IPS DF 4.7 (cell line): Measurements from ENCODE around the gene ARHGEF11.

ENCODE experiments used
- DNase-seq: peaks from one replicate; pipeline ENCODE4 v3.0.0-alpha.2; 2013; ENCODE audit warnings: low spot score; ENCODE audit errors: extremely low read depth

ARHGEF11 gene

DNA sequence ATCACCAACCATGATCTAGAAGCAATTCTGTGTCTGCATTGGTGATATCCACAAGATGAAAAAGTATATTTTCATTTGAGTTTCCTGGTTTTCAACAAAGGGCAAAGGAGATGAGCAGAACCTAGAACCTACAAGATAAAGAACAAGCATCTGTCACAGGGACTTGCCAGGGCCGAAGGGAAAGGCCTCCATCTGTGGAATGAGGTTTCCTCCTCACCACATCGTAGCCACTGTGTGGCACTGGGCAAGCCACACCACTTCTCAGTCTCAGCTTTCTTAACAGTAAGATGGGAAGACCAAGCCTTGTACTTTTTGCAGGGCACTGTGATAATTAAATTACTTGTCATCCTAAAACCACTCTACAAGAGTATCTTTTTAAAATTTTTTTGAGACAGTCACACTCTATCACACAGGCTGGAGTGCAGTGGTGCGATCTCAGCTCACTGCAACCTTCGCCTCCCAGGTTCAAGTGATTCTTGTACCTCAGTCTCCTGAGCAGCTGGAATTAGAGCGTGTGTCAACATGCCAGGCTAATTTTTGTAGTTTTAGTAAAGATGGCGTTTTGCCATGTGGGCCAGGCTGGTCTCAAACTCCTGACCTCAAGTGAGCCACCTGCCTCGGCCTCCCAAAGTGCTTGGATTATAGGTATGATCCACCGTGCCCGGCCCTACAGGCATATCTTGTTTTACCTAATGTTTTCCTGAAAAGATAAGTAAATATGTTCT, 45.8 kb downstream of the ARHGEF11 start:
- no peak for DNase-seq

GRCh38 chr1:156998840-156999500, 46.6 kb downstream of the ARHGEF11 start:
- DNase-seq: no peak

DNA sequence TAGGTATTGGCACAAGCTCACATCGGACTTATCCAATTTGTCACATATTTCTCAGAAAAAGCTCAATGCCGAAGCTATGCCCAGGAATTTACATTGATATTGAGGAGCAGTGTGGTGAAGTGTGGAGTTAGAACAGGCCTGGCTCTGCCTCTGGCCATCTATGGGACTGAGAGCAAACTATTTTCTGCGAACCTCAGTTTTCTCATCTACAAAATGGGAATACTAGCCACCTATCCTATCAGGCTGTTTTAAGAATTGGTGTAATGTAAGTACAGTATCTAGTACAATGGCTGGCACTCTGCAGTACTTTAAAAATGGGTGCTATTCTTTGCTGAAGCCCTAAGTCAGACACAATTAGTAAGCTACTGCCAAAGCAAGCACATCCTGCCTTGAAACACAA, 47.2 kb downstream of the ARHGEF11 start:
- no peak for DNase-seq

DNA sequence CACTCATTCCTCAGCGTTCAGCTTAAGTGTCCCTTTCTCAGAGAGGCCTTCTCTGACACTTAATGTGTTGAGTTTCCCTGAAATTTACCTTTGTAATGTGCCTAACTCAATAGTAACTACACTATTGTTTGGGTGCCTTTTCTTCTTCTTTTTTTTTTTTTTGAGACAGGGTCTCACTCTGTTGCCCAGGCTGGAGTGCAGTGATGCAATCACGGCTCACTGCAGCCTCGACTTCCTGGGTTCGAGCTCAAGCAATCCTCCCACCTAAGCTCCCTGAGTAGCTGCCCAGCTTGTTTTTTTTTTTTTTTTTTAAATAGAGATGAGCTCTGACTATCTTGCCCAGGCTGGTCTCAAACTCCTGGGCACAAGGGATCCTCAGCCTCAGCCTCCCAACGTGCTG, 50.1 kb downstream of the ARHGEF11 start:
- no peak for DNase-seq

- no peak for DNase-seq
Measured at GRCh38 chr1:156994277-156994676, 51.3 kb downstream of the ARHGEF11 start.

DNA sequence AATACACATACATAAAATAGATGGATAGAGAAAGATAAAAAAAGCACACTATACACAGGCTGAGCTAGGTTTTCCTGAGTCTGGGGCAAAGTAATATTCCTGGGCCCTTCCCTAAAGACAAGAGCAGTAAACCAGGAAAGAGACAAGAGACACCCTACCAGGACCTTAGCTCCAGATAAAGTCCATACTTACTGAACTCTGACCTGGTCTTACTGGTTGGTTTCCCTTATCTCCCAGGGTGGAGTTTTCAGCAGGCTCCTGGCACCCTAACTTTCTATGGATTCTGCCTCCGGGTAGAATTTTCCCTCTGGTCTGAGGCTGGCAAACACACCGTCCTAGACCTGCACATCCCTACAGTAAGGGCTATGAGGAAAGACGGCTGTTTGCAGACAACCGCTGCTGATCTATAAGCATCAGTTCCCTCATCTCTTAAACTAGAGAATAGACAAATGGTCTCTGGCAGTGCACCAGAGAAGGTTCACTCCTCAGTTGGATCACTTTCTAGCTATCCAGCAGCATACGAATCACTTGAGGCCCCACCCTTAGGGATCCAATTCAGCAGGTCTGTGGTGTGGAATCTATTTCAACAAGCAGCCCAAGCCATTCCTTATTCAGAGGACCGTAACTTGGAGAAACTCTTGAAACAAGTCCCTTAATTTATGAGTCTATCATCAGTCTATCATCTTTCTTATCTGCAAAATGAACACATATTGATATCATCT, 52.0 kb downstream of the ARHGEF11 start:
- no peak for DNase-seq

DNA sequence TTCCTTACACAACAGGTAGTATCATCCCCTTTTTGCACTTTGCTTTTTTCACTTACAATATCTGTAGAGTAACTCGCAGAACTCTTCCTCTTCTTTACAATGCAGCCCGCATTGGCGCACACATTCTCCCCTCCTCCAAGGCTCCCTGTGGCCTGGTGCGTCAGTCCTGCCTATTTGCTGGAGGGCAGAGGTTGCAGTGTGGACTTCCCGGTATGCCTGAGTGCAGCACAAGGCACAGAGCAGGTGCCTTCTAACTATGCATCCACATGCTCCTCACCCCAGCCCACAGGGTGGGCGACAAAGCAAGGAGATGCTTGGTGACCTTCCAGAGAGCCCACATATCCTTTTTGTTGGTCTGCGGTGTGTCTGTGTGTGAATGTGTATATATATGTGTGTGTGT, 53.3 kb downstream of the ARHGEF11 start:
- DNase-seq: no peak

GRCh38 chr1:156987715-156988114, 57.8 kb downstream of the ARHGEF11 start:
- DNase-seq: no peak

GRCh38 chr1:156980551-156980950, 65.0 kb downstream of the ARHGEF11 start:
- DNase-seq: no peak

GRCh38 chr1:156975084-156975483, 70.5 kb downstream of the ARHGEF11 start:
- no peak for DNase-seq

- DNase-seq: no peak
Measured at GRCh38 chr1:156973417-156973816, 72.1 kb downstream of the ARHGEF11 start.

DNA sequence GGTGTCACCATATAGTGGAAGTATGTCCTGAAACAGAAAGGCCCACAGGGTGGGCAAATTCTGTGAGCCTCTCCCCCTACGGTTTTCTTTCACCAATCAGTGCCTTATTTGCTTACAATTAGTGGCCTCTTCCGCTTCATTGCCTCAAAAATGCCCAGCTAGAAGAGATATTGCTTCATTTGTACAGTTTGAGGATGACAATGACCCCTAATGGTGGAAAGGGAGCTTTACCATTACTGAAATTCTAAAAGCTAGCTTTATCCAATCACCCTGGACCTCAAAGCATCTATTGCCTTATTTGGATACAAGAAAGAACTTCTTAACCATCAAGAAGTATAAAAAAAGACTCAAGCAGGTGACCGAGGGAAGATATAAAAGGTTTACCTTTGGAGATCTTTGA, 75.5 kb downstream of the ARHGEF11 start:
- DNase-seq: no peak

DNA sequence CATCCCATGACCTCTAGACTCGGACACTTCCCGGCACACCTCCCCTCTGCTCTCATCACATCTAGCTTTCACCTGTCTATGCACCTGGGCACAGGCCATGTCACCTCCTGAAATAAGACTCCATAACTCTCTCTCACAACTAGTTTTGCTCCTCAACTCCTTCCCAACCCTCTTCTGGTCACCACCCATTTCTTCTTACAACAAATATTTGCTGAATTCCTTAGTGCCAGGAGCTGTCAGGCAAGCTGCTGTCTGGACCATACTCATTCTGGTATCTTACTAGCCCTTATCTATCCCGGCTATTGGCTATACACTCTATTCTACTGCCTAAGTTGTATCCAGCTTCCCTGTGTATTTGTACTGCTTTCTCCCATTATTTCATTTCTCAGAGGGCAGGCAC, 76.0 kb downstream of the ARHGEF11 start:
- DNase-seq: no peak

DNA sequence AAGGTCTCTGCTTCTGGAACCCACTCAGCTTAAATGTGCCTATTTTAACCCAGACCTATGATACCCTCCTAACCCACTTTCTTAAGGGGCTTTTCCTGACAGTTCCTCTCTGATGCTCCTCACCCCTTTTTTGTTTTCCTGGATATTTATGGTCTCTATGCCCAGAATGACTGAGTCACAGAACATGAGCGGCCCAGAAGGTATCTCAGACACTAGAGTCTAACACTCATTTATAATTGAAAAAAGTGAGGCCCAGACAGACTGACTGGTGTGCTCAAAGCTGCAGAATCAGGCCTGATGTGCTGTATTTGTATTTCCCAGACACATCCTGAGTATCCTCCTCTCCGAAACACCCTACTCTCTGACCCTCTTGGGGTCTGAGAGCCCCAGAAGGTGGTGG, 81.1 kb downstream of the ARHGEF11 start:
- DNase-seq: no peak

- no peak for DNase-seq
Measured at GRCh38 chr1:156963621-156964020, 81.9 kb downstream of the ARHGEF11 start.

GRCh38 chr1:156961709-156962108, 83.8 kb downstream of the ARHGEF11 start:
- DNase-seq: no peak

GRCh38 chr1:156959925-156960324, 85.6 kb downstream of the ARHGEF11 start:
- DNase-seq: no peak

GRCh38 chr1:156959414-156959813, 86.1 kb downstream of the ARHGEF11 start:
- no peak for DNase-seq

GRCh38 chr1:156958247-156958714, 87.3 kb downstream of the ARHGEF11 start:
- no peak for DNase-seq

- DNase-seq: no peak
Measured at GRCh38 chr1:156957634-156958033, 87.9 kb downstream of the ARHGEF11 start.

DNA sequence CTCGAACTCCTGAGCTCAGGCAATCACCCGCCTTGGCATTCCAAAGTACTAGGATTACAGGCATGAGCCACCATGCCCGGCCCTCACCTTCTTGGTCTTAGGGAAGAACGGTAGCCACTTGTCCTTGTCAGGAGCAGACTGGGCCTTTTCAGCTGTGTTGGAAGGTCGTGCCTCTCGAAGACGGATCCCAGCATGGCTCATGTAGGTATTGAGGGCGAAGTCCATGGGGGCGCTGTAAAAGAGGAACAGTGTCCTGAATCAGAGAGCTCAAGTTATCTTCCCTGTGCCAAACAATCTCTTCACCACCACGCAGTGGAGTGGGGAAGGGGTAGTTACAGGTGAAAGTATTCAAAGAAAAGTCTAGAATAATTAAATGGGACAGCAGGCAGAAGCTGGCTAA, 89.2 kb downstream of the ARHGEF11 start:
- no peak for DNase-seq

DNA sequence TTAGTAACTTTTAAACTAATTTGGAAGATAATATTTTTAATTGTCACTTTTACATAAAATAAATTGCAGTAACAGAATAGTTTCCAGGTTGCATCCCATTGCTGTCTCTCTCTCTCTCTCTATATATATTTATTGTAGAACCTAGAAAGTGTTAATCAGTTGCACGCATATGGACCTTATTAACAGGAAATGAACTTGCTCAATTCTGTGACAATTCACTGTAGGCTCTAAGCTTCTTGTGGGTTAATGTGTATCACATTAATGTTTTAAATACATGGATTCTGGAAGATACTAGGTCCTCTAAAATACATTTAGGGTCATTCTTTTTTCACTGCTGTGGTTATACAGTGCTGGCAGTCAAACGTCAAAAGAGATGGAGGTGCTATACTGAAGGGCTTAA, 92.0 kb downstream of the ARHGEF11 start:
- DNase-seq: no peak
